GM12878 (cell line): Measurements from ENCODE around the gene RBMS3.

ENCODE experiments used
- CTCF ChIP-seq, 3 experiments: IDR thresholded peaks in 2 of 3; conservative IDR thresholded peaks in 1 of 3; 2 replicates each; pipeline ENCODE4 v1.5.1; 2011; ENCODE audit warnings: low read depth in 3 of 3, low read length in 3 of 3, mild to moderate bottlenecking in 3 of 3, control low read depth in 2 of 3, moderate library complexity in 2 of 3, inconsistent platforms in 1 of 3, mixed read lengths in 1 of 3; ENCODE audit not compliant: control insufficient read depth in 2 of 3, insufficient read depth in 1 of 3; ENCODE audit errors: extremely low read depth in 1 of 3
- E2F8 ChIP-seq: fragments of 450-650 bp; IDR thresholded peaks from 2 replicates; pipeline ENCODE4 v1.6.1; 2018; ENCODE audit warnings: mild to moderate bottlenecking, low read depth, moderate library complexity; ENCODE audit not compliant: partially characterized antibody
- GABPA ChIP-seq: IDR thresholded peaks from 2 replicates; pipeline ENCODE4 v1.6.1; 2014; ENCODE audit warnings: antibody characterized with exemption, low read depth, mild to moderate bottlenecking, inconsistent platforms
- HDGF ChIP-seq: fragments of 450-650 bp; IDR thresholded peaks from 2 replicates; pipeline ENCODE4 v1.6.1; 2016; ENCODE audit warnings: antibody characterized with exemption
- IRF4 ChIP-seq: IDR thresholded peaks from 2 replicates; pipeline ENCODE4 v1.6.1; 2011; ENCODE audit warnings: low read depth, low read length
- MEF2A ChIP-seq: IDR thresholded peaks from 2 replicates; pipeline ENCODE4 v1.6.1; 2011; ENCODE audit warnings: low read depth, mild to moderate bottlenecking, low read length, moderate library complexity; ENCODE audit not compliant: insufficient read depth
- MTA2 ChIP-seq: fragments of 450-650 bp; IDR thresholded peaks from 2 replicates; pipeline ENCODE4 v1.6.1; 2016; ENCODE audit warnings: low read depth, mild to moderate bottlenecking, moderate library complexity
- MXI1 ChIP-seq: fragments of 150-350 bp; IDR thresholded peaks from 2 replicates; pipeline ENCODE4 v1.6.1; 2011; ENCODE audit warnings: low read depth, mild to moderate bottlenecking, inconsistent platforms, low read length, improper control_type of control experiment
- POLR2A ChIP-seq: IDR thresholded peaks from 2 replicates; pipeline ENCODE4 v1.6.1; 2011; ENCODE audit warnings: low read depth, mild to moderate bottlenecking, low read length
- POLR2AphosphoS5 ChIP-seq: IDR thresholded peaks from 2 replicates; pipeline ENCODE4 v1.6.1; 2011; ENCODE audit warnings: mild to moderate bottlenecking, low read length, inconsistent platforms
- RELB ChIP-seq: fragments of 450-650 bp; IDR thresholded peaks from 2 replicates; pipeline ENCODE4 v1.6.1; 2017; ENCODE audit warnings: low read depth, mild to moderate bottlenecking, moderate library complexity
- SUZ12 ChIP-seq: fragments of 200-600 bp; sonication (generic); IDR thresholded peaks from one replicate; pipeline ENCODE4 v1.6.1; 2018; ENCODE audit warnings: antibody characterized with exemption, mild to moderate bottlenecking; ENCODE audit not compliant: unreplicated experiment
- USF1 ChIP-seq: IDR thresholded peaks from 2 replicates; pipeline ENCODE4 v1.6.1; 2011; ENCODE audit warnings: borderline replicate concordance, low read depth, mild to moderate bottlenecking, moderate library complexity, mixed read lengths, low read length; ENCODE audit not compliant: insufficient read depth; ENCODE audit errors: extremely low read length
- ZNF207 ChIP-seq: fragments of 450-650 bp; IDR thresholded peaks from 2 replicates; pipeline ENCODE4 v1.6.1; 2014; ENCODE audit warnings: antibody characterized with exemption, mild to moderate bottlenecking, borderline replicate concordance

- TF ChIP-seq MXI1, result no peak
- no peak for TF ChIP-seq CTCF (IDR thresholded peaks at IDR 0.05 in 2 of 3, conservative IDR thresholded peaks at IDR 0.05 in 1 of 3; ENCODE audit: control insufficient read depth in 2 of 3, extremely low read depth in 1 of 3, insufficient read depth in 1 of 3, low read depth in 3 of 3, low read length in 3 of 3)
- no peak for TF ChIP-seq HDGF
- TF ChIP-seq GABPA, result no peak
- TF ChIP-seq USF1, result no peak
- TF ChIP-seq POLR2AphosphoS5, result no peak
- TF ChIP-seq RELB, result no peak
- TF ChIP-seq MEF2A, result no peak
- no peak for TF ChIP-seq ZNF207
- TF ChIP-seq IRF4, result no peak
- no peak for TF ChIP-seq E2F8
- no peak for TF ChIP-seq POLR2A
- no peak for TF ChIP-seq SUZ12
- TF ChIP-seq MTA2, result no peak
Measured at GRCh38 chr3:29554566-29554965, 273.7 kb downstream of the RBMS3 start.
